GF-D8 (cell line): ENCODE measurements around the gene IFI27L2.
"Not testable (repeated sequence)": the region's sequence is repeated elsewhere in the genome, so short reads cannot be mapped to it uniquely, and the experiment has no call there.

Source experiments
- DNase-seq: peaks from one replicate; lab custom pipeline; 2025; lab: John Stamatoyannopoulos, UW

The IFI27L2 gene

GRCh38 chr14:94129111-94129757, at the start of gene IFI27L2:
Gene IFI27L2 (minus strand): TSS chr14:94129604. CDS start chr14:94129564, 40 bp downstream.
- DNase-seq = no peak

- no peak for DNase-seq
These were observed 48.4 kb upstream of the IFI27L2 start for GRCh38 chr14:94177806-94178205.

GRCh38 chr14:94176808-94177207, 47.4 kb upstream of the IFI27L2 start:
- no peak for DNase-seq

DNA sequence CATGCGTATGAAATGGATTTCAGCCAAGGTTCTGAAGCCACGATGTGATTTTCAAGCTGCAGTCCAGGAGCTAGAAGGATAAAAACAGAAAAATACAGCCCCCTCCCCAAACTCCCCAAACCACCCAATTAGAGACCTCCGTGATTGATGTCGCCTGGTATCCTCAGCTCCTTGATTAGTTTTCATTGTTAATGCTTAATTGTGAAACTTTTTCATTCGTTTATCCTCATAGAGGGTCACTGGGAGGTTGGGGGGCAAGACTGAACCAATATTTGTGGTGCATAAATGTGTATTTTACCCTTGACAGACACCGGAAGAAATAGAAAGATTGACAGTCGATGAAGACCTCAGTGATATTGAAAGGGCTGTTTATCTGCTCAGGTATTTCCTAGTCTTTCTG, 46.3 kb upstream of the IFI27L2 start:
- no peak for DNase-seq

DNA sequence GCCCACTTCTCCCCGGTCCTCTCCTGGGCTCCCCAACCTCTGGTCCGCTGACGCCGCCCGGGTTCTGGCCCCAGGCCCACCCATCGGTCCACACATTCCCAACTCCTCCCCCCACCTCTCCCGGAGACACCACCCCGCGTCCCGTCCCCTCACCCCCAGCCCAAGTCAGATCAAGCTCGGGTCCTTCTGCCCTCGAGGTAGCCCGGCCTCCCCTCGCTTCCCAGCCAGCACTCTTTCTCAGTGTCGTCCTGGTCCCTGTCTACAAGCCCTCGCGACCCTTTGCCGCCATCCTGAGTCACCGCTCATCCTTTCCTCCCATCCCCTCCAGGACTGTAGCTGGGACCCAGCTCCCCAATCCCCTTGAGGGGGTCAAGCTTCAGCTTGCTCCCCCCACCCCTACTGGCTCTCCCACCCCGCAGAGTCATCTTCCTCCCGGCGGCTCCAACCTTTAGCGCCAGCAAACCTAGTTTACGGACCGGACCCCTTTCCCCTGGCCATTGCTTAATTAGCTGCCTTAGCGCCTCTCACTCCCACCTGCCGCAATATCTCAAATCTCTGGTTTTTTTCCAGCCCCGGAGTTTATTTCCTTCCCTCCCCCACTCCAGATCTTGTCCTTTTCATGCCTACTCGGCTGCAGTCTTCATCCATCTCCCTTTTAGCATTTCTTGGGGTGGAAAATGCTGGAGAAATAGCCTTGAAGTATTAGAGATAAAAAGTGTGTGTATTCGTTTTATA, 45.8 kb upstream of the IFI27L2 start:
- DNase-seq = no peak

DNA sequence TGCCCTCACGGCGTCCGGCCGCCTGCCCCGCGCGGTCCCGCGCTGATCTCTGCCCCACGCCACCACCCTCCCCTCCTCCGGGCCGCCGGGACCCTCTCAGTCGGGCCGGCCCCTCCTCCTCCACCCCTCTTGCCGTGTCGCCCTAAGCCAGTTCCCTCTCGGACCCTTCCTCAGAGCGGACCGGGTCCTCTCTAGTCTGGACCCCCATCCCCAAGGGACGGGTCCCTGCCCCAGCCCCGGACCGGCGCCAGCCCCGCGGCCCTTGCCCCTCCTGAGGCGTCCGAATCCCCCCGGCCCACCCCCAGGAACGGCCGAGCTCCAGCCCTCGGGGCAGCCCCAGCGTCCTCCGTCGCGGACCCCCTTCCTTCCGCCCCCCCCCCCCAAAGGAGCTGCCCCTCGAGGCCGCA, 45.2 kb upstream of the IFI27L2 start:
- DNase-seq = no peak

- no peak for DNase-seq
These were observed 44.6 kb upstream of the IFI27L2 start, which contains the start of gene PPP4R4 for GRCh38 chr14:94173885-94174603. Gene PPP4R4 (plus strand): TSS chr14:94174322. CDS start chr14:94174466, 144 bp downstream.

DNA sequence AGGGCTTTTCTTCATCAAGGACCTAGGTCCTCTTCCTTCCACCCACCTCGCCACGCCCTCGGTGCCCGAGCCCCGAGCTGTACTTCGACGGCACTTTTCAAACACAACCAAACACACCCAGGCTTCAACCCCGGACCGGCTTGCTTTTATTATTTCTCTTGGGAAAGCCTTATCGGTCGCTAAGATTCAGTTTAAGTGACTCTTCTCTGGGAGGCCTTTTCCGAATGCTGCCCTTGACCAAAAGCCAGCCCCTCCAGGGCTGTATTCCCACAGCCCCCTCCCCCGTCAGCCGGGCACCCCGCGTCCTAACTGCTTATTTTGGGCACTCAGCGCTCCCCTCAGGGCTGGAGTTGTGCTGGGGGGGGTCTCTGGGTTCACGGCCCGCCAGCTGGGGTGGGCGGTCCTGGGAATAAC, 44.1 kb upstream of the IFI27L2 start:
- DNase-seq = no peak

DNA sequence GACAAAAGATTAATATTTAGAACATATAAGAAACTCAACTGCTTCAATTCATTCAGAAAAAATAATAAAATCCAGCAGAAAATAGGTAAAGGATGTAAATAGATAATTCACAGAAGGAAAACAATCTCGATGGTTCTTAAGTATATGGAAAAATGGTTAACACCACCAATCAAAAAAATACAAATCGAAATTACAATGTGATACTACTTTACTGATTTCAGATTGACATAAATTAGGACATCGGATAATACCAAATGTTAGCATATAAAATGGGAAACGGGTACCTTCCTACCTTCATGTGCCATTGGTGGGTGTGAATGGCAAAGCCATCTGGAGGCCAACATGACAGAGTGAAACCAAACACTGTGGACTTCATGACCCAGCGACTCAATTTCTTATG, 43.1 kb upstream of the IFI27L2 start:
- DNase-seq = no peak

DNA sequence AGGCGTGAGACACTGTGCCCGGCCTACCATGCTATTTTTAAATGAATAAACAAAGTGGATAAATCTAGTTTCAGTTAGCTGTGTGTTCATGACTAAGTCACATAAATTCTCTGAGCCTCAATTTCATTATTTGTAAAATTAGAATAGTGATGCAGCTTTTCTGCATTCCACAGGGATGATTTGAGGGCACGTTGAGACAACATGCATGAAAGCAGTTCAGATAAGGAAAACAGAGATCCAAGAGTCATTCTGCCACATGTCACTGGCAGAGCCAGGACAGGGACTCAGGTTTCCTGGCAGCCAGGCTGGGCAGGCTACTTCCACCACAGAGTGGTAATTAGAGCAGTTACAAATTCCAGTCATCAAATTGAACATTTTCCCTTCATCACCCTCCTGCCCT, 41.8 kb upstream of the IFI27L2 start:
- no peak for DNase-seq

- no peak for DNase-seq
These were observed 40.7 kb upstream of the IFI27L2 start for GRCh38 chr14:94170136-94170535.

DNA sequence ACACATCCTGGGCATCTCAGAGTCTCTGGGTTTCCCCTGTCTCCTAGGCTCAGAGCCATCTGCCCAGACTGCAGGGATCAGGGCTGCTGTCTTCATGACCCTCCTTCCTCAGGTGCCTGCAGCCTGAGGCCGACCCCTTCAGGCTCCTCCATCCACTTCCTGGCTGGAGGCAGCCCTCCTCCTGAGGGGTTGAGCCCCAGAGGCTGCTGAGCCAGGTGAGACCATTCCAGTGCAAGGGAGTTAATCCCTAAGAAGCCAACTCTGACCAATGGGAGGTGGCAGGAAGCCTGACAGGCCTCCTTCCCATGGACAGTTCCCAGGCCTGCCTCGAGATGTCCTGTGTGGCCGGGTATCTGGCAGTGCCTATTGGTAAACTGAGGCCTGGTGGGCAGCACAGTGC, 36.3 kb upstream of the IFI27L2 start:
- no peak for DNase-seq

- DNase-seq = no peak
These were observed 35.5 kb upstream of the IFI27L2 start for GRCh38 chr14:94164685-94165431.

DNA sequence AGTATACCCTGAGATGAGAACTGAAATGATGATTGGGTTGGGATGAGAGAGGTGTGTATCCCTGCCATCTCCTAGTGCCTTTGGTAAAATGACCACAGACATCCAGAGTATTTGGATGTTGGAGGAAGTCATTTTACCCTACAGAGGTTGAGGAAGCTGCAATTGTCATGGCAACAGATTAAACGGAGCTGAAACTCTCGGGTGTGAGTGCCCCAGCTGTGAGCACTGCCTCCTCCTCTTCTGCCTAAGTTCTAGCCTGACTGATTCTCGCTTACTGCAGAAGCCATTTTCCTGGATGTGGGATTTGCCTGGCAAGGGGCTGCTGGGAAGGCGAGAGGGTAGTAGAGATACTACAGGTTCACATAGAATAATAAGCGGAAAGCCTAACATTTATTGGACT, 34.4 kb upstream of the IFI27L2 start:
- no peak for DNase-seq

DNA sequence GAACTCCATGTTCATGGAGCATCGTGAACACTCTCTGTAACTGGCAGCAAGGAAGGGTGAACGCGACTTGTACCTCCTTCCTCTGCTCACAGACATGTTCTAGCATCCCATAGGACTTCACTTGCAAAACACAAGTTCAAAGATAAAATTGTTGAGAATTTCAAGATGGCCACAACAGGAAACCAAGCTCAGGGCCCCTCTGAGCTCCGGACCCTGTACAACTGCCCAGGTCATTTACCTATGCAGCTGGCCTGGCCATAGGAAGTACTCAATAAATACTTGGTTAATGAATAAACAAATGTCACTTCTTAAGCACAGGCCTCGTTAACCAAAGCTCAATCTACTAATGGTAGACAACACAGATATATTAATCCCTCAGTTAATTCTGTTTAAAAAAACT, 33.1 kb upstream of the IFI27L2 start:
- DNase-seq = no peak

GRCh38 chr14:94161981-94162380, 32.6 kb upstream of the IFI27L2 start:
- DNase-seq = no peak

DNA sequence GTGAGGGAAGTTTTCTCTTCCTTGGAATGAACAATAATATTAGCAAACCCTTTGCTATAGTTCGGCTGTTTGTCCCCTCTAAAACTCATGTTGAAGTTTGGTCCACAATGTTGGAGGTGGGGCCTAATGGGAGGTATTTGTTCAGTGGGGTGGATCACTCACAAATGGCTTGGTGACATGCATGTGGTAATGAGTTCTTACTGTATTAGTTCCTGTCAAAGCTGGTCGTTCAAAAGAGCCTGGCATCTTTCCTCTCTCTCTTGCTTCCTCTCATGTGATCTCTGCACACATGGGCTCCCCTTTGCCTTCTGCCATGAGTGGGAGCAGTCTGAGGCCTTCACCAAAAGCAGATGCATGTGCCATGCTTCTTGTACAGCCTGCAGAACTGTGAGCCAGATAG, 31.7 kb upstream of the IFI27L2 start:
- DNase-seq = no peak

DNA sequence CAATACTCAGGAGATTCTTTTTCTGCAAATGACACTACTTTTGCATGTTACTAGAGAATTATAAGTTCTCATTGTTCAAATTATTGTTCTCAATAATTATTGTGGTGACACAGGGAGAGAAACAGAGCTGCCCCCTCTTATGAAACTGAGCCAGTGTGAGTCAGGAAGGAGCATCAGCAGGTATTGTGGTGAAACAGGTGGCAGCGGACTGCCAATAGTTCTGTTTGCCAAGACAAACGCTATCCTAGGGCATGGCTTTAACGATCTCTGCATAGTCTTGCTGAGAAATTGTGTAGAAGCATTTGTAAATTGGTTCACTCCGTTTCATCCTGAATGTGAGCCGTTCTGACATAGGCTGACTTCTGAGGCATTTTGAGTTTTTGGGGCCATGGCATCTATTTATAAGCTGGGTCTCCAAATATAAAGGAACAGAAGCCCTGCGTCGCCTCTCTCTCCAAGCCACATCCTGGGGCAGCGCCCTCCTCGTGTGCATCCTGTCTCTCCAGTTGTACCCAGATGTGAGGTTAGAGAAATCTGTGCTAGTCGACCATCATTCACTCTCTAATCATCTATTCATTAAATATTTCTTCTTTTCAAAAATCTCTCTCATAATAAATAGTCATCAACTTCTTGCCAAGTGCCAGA, 29.0 kb upstream of the IFI27L2 start:
- no peak for DNase-seq

DNA sequence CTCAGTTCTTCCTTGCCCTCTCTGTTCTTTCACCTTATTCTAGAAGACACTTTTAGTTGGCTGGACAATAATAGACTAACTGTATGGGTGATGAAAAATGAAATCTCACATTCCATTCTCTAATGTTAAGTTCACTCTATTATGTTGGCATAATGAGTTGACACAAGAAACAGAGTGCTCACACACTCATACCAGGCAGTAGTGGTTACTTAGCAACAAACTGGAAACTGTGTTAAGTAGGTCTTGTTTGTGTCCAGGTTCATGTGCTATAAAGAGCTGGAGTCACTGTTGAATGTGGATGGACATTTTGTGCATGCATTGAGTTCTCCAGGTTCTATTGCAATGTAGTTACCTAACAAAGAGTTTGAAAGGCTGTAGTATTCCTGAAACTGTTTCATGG, 27.8 kb upstream of the IFI27L2 start:
- no peak for DNase-seq

DNA sequence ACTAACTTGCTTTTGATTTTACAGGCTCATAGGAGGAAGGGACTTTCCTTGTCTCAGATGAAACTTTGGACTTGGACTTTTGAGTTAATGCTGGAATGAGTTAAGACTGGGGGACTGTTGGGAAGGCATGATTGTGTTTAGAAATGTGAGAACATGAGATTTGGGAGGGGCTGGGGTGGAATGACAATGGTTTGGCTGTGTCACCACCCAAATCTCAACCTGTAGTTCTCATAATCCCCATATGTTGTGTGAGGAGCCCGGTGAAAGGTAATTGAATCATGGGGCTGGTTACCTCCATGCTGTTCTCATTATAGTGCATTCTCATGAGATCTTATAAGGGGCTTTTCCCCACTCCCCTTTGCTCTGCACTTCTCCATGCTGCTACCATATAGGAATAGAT, 26.7 kb upstream of the IFI27L2 start:
- DNase-seq = not testable (repeated sequence)

DNA sequence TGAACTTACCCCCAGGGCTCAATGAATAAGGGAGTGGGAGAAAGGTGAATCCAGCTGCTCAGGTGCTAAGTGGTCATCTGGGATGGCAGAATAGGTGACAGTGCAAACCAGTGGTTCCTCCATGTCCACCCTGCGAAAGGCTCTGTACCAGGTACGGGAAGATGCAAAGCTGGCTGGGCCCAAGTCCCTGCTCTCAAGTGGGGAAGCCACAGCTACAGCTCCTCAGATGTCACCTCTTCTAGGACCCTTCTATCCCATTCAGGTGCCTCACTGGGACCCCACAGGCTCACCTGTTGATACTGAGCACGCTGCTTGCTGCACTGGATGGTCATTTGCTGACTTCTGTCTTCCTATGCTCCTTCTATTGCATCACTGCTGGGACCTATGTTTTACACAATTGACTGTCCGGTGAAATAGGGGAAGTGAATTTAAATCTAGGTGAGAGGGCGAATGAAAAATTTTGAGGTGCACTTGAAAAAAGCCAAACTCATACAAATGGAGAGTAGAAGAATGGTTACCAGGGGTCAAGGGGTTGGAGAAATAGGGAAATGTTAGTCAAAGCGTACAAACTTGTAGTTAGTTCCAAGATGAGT, 24.4 kb upstream of the IFI27L2 start:
- DNase-seq = no peak
